ENCODE data around the gene GRIA4.

DNA sequence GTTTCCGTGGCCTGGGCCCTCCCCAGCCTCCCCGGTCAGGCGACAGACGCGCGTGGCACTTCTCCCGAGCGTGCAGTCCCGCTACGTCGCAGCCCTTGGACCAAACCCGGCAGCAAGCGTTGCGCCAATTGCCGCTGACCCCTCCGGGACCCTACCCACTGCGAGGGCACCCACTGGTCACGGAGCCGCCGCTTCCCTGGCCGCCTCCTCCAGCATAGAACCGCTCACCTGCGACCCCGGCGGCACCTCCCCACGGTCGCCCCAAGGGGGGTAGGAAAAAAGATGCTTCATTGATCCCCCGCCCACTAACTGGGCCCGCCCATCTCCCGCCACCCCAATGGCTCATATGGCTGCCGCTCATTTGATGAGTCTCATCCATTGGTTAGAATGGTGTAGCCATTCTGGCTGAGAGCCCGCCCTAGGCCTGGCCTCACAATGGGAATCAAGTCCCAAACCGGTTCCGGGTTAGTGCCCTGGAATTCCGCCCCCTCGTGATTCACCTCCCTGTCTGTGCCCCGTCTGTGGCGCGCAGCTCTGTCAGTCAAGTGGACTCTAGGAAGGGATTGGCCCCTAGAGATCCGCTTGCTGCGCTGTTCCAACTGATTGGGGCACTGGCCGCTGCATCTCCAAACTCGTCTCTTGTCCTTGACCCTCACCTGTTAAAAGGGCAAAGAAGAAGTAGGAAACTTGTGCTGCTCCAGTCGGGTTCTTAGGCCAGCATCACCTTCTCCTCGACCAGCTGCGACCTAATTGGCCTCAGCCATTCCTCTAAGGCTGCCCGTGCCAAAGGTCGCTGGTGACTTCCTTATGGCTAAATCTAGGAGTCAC is 412.3 kb downstream of the GRIA4 start, which contains the start of gene MSANTD4:
- TF ChIP-seq POLR2A (IDR thresholded peaks at IDR 0.05): peak; percentile 20
- TF ChIP-seq, protein P1, sequence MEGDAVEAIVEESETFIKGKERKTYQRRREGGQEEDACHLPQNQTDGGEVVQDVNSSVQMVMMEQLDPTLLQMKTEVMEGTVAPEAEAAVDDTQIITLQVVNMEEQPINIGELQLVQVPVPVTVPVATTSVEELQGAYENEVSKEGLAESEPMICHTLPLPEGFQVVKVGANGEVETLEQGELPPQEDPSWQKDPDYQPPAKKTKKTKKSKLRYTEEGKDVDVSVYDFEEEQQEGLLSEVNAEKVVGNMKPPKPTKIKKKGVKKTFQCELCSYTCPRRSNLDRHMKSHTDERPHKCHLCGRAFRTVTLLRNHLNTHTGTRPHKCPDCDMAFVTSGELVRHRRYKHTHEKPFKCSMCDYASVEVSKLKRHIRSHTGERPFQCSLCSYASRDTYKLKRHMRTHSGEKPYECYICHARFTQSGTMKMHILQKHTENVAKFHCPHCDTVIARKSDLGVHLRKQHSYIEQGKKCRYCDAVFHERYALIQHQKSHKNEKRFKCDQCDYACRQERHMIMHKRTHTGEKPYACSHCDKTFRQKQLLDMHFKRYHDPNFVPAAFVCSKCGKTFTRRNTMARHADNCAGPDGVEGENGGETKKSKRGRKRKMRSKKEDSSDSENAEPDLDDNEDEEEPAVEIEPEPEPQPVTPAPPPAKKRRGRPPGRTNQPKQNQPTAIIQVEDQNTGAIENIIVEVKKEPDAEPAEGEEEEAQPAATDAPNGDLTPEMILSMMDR (IDR thresholded peaks at IDR 0.05): no peak
